Astrocyte of the spinal cord (primary cell): ENCODE measurements around the gene LTF.

Experiments used
- DNase-seq: peaks from one replicate; pipeline ENCODE4 v3.0.0; 2011; ENCODE audit warnings: low read depth, low spot score
- H3K4me3 ChIP-seq: 2 replicates; pipeline ENCODE4 v1.5.1; 2011; ENCODE audit warnings: low read depth, mild to moderate bottlenecking, low read length, moderate library complexity
- in situ Hi-C: cut with HindIII; loops from 2 replicates; pipeline ENCODE4 v1.10.0; 2017; ENCODE audit warnings: low sequenced_read_pairs
- TF ChIP-seq, protein P1 (sequence below): IDR thresholded peaks from 2 replicates; pipeline ENCODE4 v1.5.1; 2012; ENCODE audit warnings: low read depth, mild to moderate bottlenecking, low read length, inconsistent platforms

LTF gene

DNA sequence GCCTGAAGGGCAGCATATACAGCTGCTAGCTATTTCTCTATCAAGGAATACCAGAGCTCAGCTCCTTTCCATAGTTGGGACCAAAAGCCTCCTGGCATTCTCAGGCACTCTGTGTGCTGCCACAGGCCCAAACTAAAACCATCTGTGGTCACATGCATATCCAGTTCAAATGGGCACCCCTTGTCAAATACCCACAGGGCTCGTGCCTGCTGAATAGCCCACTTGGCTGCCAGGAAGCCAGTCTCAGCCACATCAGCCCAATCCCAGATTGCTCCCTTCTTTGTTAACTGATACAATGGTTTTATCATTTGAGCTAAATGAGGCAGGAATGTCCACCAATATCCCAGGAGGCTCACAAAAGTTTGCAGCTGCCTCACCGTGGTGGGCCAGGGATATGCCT is 43.8 kb downstream of the LTF start:
- DNase-seq: no peak
- in situ Hi-C loops: no loop called here
- TF ChIP-seq, protein P1, sequence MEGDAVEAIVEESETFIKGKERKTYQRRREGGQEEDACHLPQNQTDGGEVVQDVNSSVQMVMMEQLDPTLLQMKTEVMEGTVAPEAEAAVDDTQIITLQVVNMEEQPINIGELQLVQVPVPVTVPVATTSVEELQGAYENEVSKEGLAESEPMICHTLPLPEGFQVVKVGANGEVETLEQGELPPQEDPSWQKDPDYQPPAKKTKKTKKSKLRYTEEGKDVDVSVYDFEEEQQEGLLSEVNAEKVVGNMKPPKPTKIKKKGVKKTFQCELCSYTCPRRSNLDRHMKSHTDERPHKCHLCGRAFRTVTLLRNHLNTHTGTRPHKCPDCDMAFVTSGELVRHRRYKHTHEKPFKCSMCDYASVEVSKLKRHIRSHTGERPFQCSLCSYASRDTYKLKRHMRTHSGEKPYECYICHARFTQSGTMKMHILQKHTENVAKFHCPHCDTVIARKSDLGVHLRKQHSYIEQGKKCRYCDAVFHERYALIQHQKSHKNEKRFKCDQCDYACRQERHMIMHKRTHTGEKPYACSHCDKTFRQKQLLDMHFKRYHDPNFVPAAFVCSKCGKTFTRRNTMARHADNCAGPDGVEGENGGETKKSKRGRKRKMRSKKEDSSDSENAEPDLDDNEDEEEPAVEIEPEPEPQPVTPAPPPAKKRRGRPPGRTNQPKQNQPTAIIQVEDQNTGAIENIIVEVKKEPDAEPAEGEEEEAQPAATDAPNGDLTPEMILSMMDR: no peak
- no peak overlapping the region for H3K4me3 ChIP-seq

DNA sequence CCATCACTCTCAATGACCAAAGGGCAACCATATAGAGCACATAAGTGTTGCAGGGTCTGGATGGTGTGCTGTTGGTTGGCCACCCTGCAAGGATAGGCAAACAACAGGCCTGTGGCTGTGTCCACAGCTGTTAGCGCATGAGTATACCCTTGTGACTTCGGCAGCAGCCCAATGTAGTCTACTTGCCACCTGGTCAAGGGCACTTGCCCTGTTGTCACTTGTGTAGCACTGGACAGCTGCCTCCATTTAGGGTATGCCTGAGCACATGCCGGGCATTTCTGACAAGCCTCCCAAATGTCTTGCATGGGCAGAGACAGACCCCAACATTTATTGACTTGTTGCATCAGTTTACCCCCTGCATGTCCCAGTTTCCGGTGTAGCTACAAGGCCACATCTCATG is 44.9 kb downstream of the LTF start:
- H3K4me3 ChIP-seq: no peak overlapping the region
- in situ Hi-C loops: no loop called here
- no peak for DNase-seq
- TF ChIP-seq, protein P1: no peak

DNA sequence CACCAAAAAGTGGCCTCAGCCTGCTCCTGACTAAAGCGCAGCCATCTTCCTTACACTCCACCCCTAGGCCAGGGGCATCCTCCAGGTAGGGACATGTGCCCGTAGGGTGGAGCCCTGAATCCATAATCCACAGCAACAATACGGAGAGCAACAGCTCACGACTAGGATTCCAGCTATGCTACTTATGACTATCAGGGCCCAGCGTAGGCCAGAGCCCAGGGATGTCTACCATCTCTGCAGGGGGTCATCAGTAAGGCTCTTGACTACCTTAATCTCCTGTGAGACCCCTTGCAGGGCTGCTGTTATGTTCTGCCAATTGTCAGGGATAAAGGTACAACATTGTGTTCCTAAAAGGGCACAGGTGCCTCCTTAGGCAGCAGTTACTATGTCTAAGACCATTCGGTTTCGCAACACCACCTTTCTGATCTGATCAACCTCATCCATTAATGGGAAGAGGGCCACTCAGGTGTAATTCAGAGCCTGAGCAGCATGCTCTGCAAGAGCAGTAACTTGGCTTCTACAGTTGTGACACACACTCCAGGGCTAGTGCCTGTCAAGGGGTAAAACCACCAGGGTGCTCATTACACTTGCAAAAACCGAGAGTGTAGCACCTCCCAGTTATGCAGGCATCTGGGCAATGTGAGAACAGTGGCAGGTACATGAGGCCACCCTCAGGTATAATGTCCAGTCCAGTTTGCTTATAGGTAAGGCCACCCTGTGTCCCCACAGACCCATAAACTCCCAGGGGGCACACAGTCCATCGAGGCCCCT is 46.7 kb downstream of the LTF start:
- in situ Hi-C loops: no loop called here
- TF ChIP-seq, protein P1: no peak
- DNase-seq: no peak
- H3K4me3 ChIP-seq: no peak overlapping the region

DNA sequence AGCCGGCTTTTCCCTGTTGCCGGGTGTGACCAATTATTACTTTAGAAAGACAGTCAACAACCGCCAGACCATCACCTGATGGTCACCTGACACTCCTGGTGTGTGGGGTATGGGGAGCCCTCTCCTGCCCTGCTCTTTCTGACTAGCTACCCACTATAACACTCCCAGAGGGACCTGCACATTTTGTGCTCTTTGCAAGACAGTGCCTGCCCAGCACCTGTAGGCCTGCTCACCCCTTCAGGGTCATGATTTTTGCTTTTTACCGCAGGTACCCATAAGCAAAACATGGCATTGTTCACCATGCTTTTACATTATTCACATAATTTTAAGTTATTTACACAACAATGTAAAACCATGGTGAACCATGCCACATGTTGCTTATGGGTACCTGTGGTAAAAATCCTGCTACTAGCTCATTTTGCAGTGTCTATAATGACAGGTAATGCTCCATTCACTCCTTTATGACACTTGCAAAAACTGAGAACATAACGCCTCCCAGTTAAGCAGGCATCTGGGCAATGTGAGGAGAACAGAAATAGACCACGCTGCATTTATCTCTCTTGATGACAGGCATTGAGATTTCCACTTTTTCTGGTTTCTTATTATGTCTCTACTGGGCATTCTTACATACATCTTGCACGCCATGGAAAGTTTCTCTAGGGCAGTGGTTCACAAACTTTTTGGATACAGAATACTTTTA is 47.7 kb downstream of the LTF start:
- DNase-seq: no peak
- no peak overlapping the region for H3K4me3 ChIP-seq
- in situ Hi-C loops: no loop called here
- TF ChIP-seq, protein P1: no peak

DNA sequence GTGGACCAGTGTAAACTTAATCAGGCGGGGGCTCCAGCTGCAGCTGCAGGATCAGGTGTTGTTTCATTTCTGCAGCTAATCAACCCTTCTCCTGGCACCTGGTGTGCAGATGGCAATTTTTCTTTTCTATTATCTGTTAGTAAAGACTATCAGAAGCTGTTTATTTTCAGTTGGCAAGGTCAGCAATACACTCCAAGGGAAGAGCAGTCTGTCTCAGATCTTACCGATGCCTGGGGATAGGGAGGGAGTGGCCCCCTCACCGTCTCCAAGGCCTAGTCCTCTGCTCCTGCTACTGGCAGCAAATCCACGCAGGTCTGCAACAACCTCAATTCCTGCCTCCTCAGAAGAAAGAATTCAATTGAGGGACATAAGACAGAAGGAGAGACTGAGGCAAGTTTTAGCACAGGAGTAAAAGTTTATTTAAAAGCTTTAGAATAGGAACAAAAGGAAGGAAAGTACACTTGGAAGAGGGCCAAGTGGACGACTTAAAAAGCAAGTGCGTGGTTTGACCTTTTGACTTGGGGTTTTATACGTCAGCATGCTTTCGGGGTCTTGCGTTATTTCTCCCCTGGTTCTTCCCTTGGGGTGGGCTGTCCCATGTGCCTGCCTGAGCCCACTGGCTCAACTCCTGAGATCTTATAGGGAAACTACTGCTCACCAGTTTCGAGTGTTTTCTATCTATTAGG is 48.4 kb downstream of the LTF start:
- in situ Hi-C loops: no loop called here
- no peak for DNase-seq
- TF ChIP-seq, protein P1: no peak
- no peak overlapping the region for H3K4me3 ChIP-seq

DNA sequence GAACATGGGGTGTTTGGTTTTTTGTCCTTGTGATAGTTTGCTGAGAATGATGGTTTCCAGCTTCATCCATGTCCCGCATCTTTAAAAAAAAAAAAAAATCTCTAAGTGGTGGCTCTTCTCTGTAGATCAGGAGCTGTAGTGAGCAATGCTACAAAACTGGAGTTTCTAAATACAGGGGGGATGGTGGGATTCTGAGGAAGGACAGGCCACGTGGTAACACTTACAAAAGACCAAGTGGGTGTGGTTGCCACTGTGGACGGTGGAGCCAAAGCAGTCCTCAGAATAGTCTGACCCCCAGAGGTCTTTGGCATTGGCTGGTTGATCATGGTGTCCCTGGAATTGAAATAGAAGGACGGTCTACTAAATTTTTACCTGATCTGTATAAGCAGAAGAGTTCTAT is 50.0 kb downstream of the LTF start:
- no peak overlapping the region for H3K4me3 ChIP-seq
- in situ Hi-C loops: no loop called here
- TF ChIP-seq, protein P1: no peak
- DNase-seq: no peak
